A673 (cell line): ENCODE measurements around the gene FOXN3.

ENCODE experiments used
- EZH2 ChIP-seq: fragments of 200-600 bp; sonication (generic); IDR thresholded peaks from 2 replicates; pipeline ENCODE4 v1.6.1; 2017; ENCODE audit warnings: borderline replicate concordance, low read depth, mild to moderate bottlenecking, mixed read lengths, antibody characterized with exemption, low read length; ENCODE audit not compliant: poor library complexity, severe bottlenecking
- TF ChIP-seq, protein P1 (sequence below): fragments of 300-800, 200-600 bp; sonication (generic); conservative IDR thresholded peaks from 2 replicates; pipeline ENCODE4 v1.5.1; 2017; ENCODE audit warnings: low read depth, mild to moderate bottlenecking, antibody characterized with exemption, low read length, moderate library complexity, mixed read lengths

- TF ChIP-seq, protein P1, sequence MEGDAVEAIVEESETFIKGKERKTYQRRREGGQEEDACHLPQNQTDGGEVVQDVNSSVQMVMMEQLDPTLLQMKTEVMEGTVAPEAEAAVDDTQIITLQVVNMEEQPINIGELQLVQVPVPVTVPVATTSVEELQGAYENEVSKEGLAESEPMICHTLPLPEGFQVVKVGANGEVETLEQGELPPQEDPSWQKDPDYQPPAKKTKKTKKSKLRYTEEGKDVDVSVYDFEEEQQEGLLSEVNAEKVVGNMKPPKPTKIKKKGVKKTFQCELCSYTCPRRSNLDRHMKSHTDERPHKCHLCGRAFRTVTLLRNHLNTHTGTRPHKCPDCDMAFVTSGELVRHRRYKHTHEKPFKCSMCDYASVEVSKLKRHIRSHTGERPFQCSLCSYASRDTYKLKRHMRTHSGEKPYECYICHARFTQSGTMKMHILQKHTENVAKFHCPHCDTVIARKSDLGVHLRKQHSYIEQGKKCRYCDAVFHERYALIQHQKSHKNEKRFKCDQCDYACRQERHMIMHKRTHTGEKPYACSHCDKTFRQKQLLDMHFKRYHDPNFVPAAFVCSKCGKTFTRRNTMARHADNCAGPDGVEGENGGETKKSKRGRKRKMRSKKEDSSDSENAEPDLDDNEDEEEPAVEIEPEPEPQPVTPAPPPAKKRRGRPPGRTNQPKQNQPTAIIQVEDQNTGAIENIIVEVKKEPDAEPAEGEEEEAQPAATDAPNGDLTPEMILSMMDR, result no peak
- TF ChIP-seq EZH2, result no peak
These were observed 5.9 kb upstream of the FOXN3 start for GRCh38 chr14:89422952-89423345.
